Astrocyte (in vitro differentiated cells and primary cell): ENCODE results near the gene ZNF606.

Experiments
- EZH2 ChIP-seq: IDR thresholded peaks from 2 replicates; pipeline ENCODE4 v1.6.1; 2012; ENCODE audit warnings: mild to moderate bottlenecking, low read length, inconsistent platforms; ENCODE audit not compliant: insufficient read depth
- TF ChIP-seq, protein P1 (sequence below): IDR thresholded peaks from 2 replicates; pipeline ENCODE4 v1.5.1; 2011; ENCODE audit warnings: low read depth, mild to moderate bottlenecking, inconsistent platforms, low read length, moderate library complexity; ENCODE audit not compliant: insufficient read depth

DNA sequence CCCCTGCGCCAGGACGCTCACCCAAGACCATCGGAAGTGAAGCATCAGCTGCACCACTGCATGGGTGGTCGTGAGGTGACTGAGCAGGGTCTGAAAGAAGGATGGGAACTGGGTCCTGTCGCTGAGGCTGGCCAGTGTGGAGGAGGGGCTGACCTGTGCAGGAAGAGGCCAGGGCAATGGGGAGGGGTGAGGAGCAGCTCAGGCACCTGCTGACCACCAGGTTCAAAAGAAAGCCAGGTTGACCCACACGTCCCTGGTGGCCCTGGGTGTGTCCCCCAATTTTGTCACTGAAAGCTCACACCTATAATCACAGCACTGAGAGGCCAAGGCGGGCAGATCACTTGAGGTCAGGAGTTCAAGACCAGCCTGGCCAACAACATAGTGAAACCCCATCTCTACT is 17.5 kb upstream of the ZNF606 start:
- TF ChIP-seq, protein P1, sequence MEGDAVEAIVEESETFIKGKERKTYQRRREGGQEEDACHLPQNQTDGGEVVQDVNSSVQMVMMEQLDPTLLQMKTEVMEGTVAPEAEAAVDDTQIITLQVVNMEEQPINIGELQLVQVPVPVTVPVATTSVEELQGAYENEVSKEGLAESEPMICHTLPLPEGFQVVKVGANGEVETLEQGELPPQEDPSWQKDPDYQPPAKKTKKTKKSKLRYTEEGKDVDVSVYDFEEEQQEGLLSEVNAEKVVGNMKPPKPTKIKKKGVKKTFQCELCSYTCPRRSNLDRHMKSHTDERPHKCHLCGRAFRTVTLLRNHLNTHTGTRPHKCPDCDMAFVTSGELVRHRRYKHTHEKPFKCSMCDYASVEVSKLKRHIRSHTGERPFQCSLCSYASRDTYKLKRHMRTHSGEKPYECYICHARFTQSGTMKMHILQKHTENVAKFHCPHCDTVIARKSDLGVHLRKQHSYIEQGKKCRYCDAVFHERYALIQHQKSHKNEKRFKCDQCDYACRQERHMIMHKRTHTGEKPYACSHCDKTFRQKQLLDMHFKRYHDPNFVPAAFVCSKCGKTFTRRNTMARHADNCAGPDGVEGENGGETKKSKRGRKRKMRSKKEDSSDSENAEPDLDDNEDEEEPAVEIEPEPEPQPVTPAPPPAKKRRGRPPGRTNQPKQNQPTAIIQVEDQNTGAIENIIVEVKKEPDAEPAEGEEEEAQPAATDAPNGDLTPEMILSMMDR: no peak
- TF ChIP-seq EZH2: no peak
